IPS-NIHi11 (cell line): ENCODE results near the gene SKOR1.

Experiments
- DNase-seq: peaks from one replicate; pipeline ENCODE4 v3.0.0; 2012; ENCODE audit warnings: mixed read lengths, low spot score

Gene SKOR1

GRCh38 chr15:67796196-67797127, 28.8 kb upstream of the SKOR1 start:
- no peak for DNase-seq

- DNase-seq = no peak
Observed at GRCh38 chr15:67799801-67800205, 25.5 kb upstream of the SKOR1 start.

GRCh38 chr15:67801142-67801541, 24.2 kb upstream of the SKOR1 start:
- DNase-seq = no peak

GRCh38 chr15:67801926-67802914, 23.1 kb upstream of the SKOR1 start:
- no peak for DNase-seq

GRCh38 chr15:67803299-67803698, 22.0 kb upstream of the SKOR1 start:
- no peak for DNase-seq

- DNase-seq = peak; percentile 78
Observed at GRCh38 chr15:67803996-67804843, 21.1 kb upstream of the SKOR1 start.

- peak; percentile 17 for DNase-seq
Observed at GRCh38 chr15:67805008-67805665, 20.2 kb upstream of the SKOR1 start.

GRCh38 chr15:67805666-67806516, 19.4 kb upstream of the SKOR1 start:
- peak; percentile 24 for DNase-seq

GRCh38 chr15:67806536-67806935, 18.8 kb upstream of the SKOR1 start:
- no peak for DNase-seq

GRCh38 chr15:67807141-67807540, 18.2 kb upstream of the SKOR1 start:
- DNase-seq = no peak

- no peak for DNase-seq
Observed at GRCh38 chr15:67807836-67808235, 17.5 kb upstream of the SKOR1 start.

GRCh38 chr15:67808821-67809220, 16.5 kb upstream of the SKOR1 start:
- DNase-seq = no peak

GRCh38 chr15:67809441-67809840, 15.9 kb upstream of the SKOR1 start:
- DNase-seq = no peak

GRCh38 chr15:67809866-67810265, 15.4 kb upstream of the SKOR1 start:
- no peak for DNase-seq

- peak; percentile 32 for DNase-seq
Observed at GRCh38 chr15:67812241-67812644, 13.1 kb upstream of the SKOR1 start.

- DNase-seq = no peak
Observed at GRCh38 chr15:67813104-67813634, 12.1 kb upstream of the SKOR1 start.

- DNase-seq = no peak
Observed at GRCh38 chr15:67815036-67815592, 10.2 kb upstream of the SKOR1 start.

- no peak for DNase-seq
Observed at GRCh38 chr15:67816668-67817067, 8.6 kb upstream of the SKOR1 start.

- DNase-seq = no peak
Observed at GRCh38 chr15:67818464-67818863, 6.8 kb upstream of the SKOR1 start.

- DNase-seq = peak; percentile 35
Observed at GRCh38 chr15:67819636-67820035, 5.7 kb upstream of the SKOR1 start.
